ENCODE measurements around the gene KDM4C. TPM values are rescaled to one million over a fixed set of nuclear protein-coding genes. Genes with fewer than 3 reads are reported as not detected.
A peak's percentile ranks its signal among the peaks of the same experiment; 100 is the strongest.

Gene KDM4C
- total and polyA plus RNA-seq, 2 donors (not counting 1 experiment from before 2014, with no cell fraction given) = 49.7 to 141 TPM

DNA sequence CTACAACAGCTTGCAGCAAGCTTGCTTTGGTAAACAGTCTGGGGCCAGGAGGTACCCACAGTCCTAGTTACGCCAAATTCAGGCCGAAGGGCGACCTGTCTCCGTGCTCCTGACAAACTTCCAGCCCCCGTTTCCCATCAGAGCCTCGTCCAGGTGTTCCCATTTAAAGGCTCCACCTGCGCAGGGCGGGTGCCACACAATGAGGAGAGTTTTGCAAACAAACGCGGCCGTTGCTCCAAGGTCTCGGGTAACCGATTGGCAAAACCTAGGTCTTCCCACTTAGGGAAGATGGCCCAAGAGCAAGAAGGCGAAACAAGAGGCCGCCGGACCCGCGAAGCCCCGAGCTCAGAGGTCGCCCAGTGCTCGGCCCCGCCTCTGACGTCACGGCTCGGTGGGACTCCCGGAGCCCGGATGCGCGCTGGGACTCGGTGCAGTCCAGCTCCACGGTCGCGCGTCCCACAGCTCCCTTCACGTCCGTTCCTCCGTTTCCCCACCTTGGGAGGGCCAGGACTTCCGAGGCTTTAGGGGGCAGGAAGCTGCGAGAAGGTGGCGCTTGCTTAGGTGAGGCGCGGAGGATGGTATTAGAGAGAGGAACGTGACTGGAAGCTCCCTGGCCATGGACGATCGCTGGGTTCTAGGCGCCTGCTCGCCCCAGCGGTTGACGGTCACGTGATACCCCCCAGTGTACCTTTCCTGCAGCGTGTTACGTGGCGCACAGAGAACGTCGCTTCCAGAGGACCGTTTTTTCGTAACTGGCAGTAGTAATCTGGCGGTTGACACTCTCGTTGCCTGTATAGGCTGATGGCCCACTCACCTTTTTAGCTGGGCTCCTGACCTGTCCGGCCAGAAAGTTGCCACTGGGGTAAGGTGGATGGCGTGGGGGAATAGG, 41.8 kb upstream of the KDM4C start:
- peak overlapping the region; percentile 13 to 77 (median 60) for H3K4me3 ChIP-seq (ENCODE audit: control extremely low read depth in 1 of 5, extremely low read depth in 1 of 5, insufficient read depth in 1 of 5, low read depth in 2 of 5, low read length in 4 of 5)
- H3K27me3 Mint-ChIP-seq = no peaks in the 10 kb centered on the region
- peak overlapping the region; percentile 58 to 76 for H3K27ac ChIP-seq (ENCODE audit: low read length in 2 of 2)
- peaks cover 17% of the 10 kb centered on the region for H3K4me1 Mint-ChIP-seq
- CTCF ChIA-PET = interaction anchor here (0.6 to 1.7 kb wide), 8 partner anchors 16 to 131 kb away, joined by 3 to 10 read pairs (median 3); no protein-coding TSS in a partner anchor
- no peaks in the 10 kb centered on the region for H4K20me1 ChIP-seq (ENCODE audit: control insufficient read depth, insufficient read depth, low read length, poor library complexity, severe bottlenecking)
- H3K36me3 ChIP-seq (replicated peaks in 1 of 2; ENCODE audit: control extremely low read depth in 1 of 2, control insufficient read depth in 1 of 2, extremely low read depth in 1 of 2, insufficient read depth in 2 of 2, low read length in 1 of 2) = no peaks in the 10 kb centered on the region
- peak overlapping the region; percentile 96 for H2AFZ ChIP-seq (ENCODE audit: insufficient read depth, low read depth, low read length, poor library complexity, severe bottlenecking)
- TF ChIP-seq, protein P1, sequence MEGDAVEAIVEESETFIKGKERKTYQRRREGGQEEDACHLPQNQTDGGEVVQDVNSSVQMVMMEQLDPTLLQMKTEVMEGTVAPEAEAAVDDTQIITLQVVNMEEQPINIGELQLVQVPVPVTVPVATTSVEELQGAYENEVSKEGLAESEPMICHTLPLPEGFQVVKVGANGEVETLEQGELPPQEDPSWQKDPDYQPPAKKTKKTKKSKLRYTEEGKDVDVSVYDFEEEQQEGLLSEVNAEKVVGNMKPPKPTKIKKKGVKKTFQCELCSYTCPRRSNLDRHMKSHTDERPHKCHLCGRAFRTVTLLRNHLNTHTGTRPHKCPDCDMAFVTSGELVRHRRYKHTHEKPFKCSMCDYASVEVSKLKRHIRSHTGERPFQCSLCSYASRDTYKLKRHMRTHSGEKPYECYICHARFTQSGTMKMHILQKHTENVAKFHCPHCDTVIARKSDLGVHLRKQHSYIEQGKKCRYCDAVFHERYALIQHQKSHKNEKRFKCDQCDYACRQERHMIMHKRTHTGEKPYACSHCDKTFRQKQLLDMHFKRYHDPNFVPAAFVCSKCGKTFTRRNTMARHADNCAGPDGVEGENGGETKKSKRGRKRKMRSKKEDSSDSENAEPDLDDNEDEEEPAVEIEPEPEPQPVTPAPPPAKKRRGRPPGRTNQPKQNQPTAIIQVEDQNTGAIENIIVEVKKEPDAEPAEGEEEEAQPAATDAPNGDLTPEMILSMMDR (IDR thresholded peaks at IDR 0.05) = no peak
- TF ChIP-seq EZH2 (IDR thresholded peaks at IDR 0.05; ENCODE audit: borderline replicate concordance, insufficient read depth, low read depth, low read length, poor library complexity, severe bottlenecking) = no peak
- H3K27ac Mint-ChIP-seq = peak overlapping the region; percentile 91
- intact Hi-C loops (cut with micrococcal nuclease) = loop anchor here (1.0 to 2.0 kb wide), 3 partner anchors 23 to 41 kb away; partner anchors contain the start of gene KDM4C
- peaks cover 0 to 3% (median 0%) of the 10 kb centered on the region in 3 donors for H3K9me3 ChIP-seq (ENCODE audit: control extremely low read depth in 1 of 3, control insufficient read depth in 2 of 3, insufficient read depth in 1 of 3, low read length in 2 of 3)
- POLR2A ChIA-PET = interaction anchor here (1.0 to 3.3 kb wide), 6 partner anchors 11 to 41 kb away, joined by 3 to 30 read pairs (median 13); partner anchors contain the start of gene KDM4C
- ATAC-seq (ENCODE audit: low read depth) = peak; percentile 85
- H3K9ac ChIP-seq (ENCODE audit: low read length) = peak overlapping the region; percentile 71
- 37% methylated on average over 52 of the region's 61 CpGs for WGBS (ENCODE audit: insufficient coverage)
- peaks cover 6 to 16% of the 10 kb centered on the region in 2 donors for H3K4me1 ChIP-seq (ENCODE audit: control insufficient read depth in 2 of 2, insufficient read depth in 2 of 2, low read length in 2 of 2)
- peak overlapping the region; percentile 90 for H3K4me3 Mint-ChIP-seq
- H3K9me3 Mint-ChIP-seq (ENCODE audit: insufficient read depth) = no peaks in the 10 kb centered on the region
- peak; percentile 81 for DNase-seq
- H3K27me3 ChIP-seq (replicated peaks in 1 of 4; ENCODE audit: control extremely low read depth in 1 of 4, control insufficient read depth in 3 of 4, insufficient read depth in 4 of 4, low read length in 3 of 4) = no peaks in the 10 kb centered on the region
- H3K4me2 ChIP-seq (replicated peaks; ENCODE audit: low read depth, low read length, poor library complexity, severe bottlenecking) = peak overlapping the region; percentile 83
- H3K79me2 ChIP-seq (ENCODE audit: control insufficient read depth, insufficient read depth, low read length) = no peaks in the 10 kb centered on the region
